ENCODE results near the gene LYZL6. TPM values are rescaled to one million over a fixed set of nuclear protein-coding genes. Genes with fewer than 3 reads are reported as not detected.
"Not testable (repeated sequence)": the region's sequence is repeated elsewhere in the genome, so short reads cannot be mapped to it uniquely, and the experiment has no call there.

LYZL6 gene
- total RNA-seq, 2 experiments from 2014 or later, result not detected

DNA sequence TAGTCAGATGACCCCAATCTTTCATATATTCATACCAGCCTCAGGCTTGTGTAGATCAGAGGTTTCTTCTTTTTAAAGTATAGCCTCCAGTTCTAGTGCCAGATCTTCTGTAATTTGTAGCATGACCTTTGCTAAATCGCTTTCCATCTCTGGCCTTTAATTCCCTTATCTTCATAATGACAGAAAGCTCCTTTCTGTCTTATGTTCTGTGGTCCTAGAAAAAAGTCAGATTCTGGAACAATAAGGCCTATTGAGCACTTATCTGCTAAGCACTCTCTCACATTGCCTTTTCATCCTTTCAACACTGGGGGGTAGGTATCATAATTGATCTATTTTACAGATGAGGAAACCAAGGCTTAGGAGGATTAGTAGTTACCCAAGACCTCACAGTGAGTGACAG lies 28.6 kb upstream of the LYZL6 start:
- no peak for ATAC-seq (ENCODE audit: low read depth)
- Mint-ChIP-seq H3K9me3 (no peaks in the 10 kb centered on the region), H3K27ac (no peak overlapping the region), H3K4me1 (peaks cover 2% of the 10 kb centered on the region), H3K27me3 (peaks cover 21% of the 10 kb centered on the region), H3K4me3 (no peak overlapping the region), H3K36me3 (no peaks in the 10 kb centered on the region)
- DNase-seq, result no peak
- POLR2A ChIA-PET, result no interaction called here

DNA sequence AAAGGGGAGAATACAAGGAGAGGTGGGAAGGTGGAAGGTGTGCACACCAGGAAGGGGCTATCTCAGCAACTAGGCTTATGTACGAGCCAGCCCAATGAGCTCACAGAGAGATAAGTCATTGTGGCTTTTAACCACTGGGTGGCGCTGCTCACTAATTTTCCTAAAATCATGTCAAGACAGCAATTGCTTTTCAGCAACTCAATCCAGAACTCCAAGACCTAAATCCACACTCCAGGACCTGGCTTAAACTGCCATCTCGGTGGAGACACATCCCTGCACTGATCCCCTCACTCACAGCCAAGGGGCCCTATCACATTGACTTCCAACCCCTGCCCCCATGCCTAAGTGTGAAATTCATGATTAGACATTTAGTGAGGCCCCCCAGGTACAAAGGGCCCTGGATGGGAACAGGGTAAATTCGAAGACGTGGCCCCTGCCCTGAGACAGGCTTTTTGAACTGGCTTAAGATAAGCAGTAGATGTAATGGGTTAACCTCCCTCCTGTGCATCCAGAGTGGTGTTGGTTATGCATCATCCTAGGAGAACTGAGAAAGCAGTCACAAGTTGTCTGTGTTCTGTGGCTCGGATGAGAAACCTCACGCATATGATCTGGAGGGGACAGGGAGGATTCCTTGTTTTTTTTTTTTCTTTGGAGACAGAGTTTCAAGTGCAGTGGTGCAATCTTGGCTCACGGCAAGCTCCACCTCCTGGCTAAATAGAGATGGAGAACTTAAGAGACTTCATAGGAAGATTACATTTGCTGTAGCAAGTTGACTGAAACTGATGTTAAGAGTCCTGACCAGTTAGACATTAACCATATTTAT lies 26.3 kb upstream of the LYZL6 start:
- Mint-ChIP-seq H3K27me3 (peaks cover 15% of the 10 kb centered on the region), H3K9me3 (no peaks in the 10 kb centered on the region), H3K36me3 (no peaks in the 10 kb centered on the region), H3K4me1 (peaks cover 2% of the 10 kb centered on the region), H3K27ac (no peak overlapping the region), H3K4me3 (no peak overlapping the region)
- POLR2A ChIA-PET, result interaction anchor here (0.9 kb wide), 1 partner anchor 9 kb away, joined by 3 read pairs; no protein-coding TSS in a partner anchor
- DNase-seq (peak; percentile 62), ATAC-seq (ENCODE audit: low read depth) (peak; percentile 63)

DNA sequence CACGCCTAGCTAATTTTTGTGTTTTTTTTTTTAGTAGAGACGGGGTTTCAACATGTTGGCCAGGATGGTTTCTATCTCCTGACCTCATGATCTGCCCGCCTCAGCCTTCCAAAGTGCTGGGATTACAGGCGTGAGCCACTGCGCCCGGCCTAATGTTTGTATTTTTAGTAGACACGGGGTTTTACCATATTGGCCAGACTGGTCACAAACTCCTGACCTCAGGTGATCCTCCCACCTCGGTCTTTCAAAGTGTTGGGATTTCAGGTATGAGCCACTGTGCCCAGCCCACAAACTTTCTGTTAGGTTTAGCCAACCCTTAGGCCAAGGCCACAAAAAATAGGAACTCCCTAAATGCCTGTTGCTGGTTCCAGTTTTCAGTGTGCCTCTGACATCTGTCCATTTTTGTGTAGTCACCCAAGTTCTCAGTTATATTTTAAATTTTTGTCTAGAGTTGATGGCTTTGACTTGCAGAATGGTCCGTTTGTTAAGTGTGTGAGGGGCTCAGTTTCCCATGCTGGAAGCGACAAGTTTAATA lies 25.1 kb upstream of the LYZL6 start:
- no peak overlapping the region for H3K4me3 Mint-ChIP-seq
- no peak for ATAC-seq (ENCODE audit: low read depth)

DNA sequence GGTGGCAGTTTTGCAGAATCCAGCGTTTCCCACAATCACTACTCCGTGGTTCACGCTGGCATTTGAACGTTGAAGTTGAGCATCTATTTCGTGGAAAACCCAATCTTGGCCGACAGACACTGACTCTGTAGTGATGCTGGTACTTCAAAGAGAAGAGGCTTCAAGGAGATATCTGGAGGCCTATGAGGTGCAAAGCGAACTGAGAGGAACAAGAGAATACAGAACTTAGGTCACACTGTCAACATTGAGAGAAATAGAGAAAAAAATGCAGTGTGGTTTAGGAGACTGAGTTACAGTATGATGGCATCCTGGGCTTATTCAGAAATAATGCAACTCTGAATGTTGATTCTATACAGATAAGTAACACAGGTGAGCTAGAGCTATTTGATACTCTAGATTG lies 21.8 kb upstream of the LYZL6 start:
- no peaks in the 10 kb centered on the region for H3K9me3 Mint-ChIP-seq
- POLR2A ChIA-PET, result no interaction called here
- no peak overlapping the region for H3K27ac Mint-ChIP-seq
- peaks cover 13% of the 10 kb centered on the region for H3K27me3 Mint-ChIP-seq
- no peak for ATAC-seq (ENCODE audit: low read depth)
- no peaks in the 10 kb centered on the region for H3K36me3 Mint-ChIP-seq
- DNase-seq, result no peak
- H3K4me1 Mint-ChIP-seq, result peaks cover 2% of the 10 kb centered on the region
- H3K4me3 Mint-ChIP-seq, result no peak overlapping the region

More for the DNA sequence above, 25.1 kb upstream of the LYZL6 start:
- Mint-ChIP-seq H3K36me3 (no peaks in the 10 kb centered on the region), H3K9me3 (no peaks in the 10 kb centered on the region), H3K27me3 (peaks cover 18% of the 10 kb centered on the region), H3K4me1 (peaks cover 2% of the 10 kb centered on the region), H3K27ac (no peak overlapping the region)
- POLR2A ChIA-PET, result no interaction called here
- no peak for DNase-seq

DNA sequence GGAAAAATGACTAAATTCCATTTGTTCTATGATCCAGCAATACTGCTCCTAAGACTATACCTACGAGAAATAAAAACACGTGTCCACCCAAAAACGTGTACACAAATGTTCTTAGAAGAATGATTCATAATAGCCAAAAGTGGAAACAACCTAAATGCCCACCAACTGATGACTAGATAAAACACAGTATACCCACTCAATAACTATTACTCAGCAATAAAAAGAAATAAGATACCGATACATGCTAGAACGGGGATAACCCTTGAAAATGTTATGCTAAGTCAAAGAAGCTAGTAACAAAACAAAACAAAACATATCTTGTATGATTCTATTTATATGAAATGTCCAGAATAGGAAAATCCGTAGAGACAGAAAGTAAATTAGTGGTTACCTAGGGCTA lies 20.1 kb upstream of the LYZL6 start:
- H3K36me3 Mint-ChIP-seq, result no peaks in the 10 kb centered on the region
- H3K4me3 Mint-ChIP-seq, result no peak overlapping the region
- DNase-seq (no peak), ATAC-seq (ENCODE audit: low read depth) (no peak)
- no peak overlapping the region for H3K27ac Mint-ChIP-seq
- H3K4me1 Mint-ChIP-seq, result no peaks in the 10 kb centered on the region
- H3K27me3 Mint-ChIP-seq, result peaks cover 15% of the 10 kb centered on the region
- POLR2A ChIA-PET, result no interaction called here
- H3K9me3 Mint-ChIP-seq, result no peaks in the 10 kb centered on the region

DNA sequence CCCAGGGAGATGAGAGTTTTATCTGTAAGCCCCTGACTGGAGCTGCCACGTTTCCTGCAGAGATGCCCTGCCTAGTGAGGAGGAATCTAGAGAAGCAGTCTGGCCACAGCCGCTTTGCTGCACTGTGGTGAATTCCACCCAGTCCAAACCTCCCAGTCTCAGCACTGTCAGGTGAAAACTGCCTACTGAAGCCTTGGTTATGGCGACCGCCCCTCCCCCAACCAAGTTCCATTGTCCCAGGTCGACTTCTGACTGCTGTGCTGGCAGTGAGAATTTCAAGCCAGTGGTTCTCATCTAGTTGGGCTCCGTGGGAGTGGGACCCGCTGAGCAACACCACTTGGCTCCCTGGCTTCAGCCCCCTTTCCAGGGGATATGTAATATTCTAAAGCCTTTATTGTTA lies 10.2 kb upstream of the LYZL6 start:
- Mint-ChIP-seq H3K4me3 (no peak overlapping the region), H3K27me3 (peaks cover 39% of the 10 kb centered on the region), H3K4me1 (no peaks in the 10 kb centered on the region), H3K9me3 (no peaks in the 10 kb centered on the region), H3K27ac (no peak overlapping the region), H3K36me3 (peaks cover 1% of the 10 kb centered on the region)
- POLR2A ChIA-PET, result no interaction called here
- no peak for DNase-seq
- ATAC-seq (ENCODE audit: low read depth), result no peak

DNA sequence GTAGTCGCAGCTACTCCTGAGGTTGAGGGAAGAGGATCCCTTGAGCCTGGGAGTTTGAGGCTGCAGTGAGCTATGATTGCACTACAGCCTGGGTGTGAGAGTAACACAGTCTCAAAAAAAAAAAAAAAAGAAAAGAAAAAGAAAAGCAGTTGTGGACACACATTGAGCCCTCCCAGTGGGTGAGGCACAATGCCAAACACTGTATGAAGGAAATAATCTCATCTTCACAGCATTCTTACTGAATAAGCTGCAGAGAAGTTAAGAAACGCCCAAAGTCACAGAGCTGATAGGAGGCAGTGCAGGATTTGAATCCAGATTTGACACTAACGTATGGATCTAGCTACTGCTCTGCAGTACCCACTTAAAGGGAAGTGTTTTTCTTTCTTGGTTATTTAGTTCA lies 5.9 kb upstream of the LYZL6 start:
- DNase-seq (no peak), ATAC-seq (ENCODE audit: low read depth) (no peak)
- Mint-ChIP-seq H3K4me3 (no peak overlapping the region), H3K4me1 (peaks cover 3% of the 10 kb centered on the region), H3K27ac (no peak overlapping the region), H3K36me3 (peaks cover 1% of the 10 kb centered on the region), H3K27me3 (peaks cover 18% of the 10 kb centered on the region), H3K9me3 (no peaks in the 10 kb centered on the region)
- POLR2A ChIA-PET, result interaction anchor here (0.7 kb wide), 2 partner anchors 30 to 85 kb away, joined by 3 read pairs; no protein-coding TSS in a partner anchor

DNA sequence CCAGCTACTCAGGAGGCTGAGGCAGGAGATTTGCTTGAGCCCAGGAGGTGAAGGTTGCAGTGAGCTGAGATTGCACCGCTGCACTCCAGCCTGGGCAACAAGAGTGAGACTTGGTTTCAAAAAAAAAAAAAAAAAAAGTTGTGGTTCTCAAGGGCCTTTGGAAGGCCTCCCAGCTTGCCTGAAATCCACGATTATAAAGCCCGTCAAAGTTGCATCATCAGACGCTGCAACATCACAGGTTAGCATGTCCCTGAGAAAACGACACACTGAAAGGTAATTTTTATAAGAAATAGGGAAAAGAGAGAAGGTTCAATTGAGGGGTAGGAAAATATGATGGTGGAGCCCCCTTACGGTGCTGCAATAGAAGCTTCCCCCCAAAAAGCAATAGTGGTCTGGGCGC lies 4.6 kb upstream of the LYZL6 start:
- POLR2A ChIA-PET, result no interaction called here
- peaks cover 1% of the 10 kb centered on the region for H3K36me3 Mint-ChIP-seq
- H3K27me3 Mint-ChIP-seq, result peaks cover 11% of the 10 kb centered on the region
- no peak overlapping the region for H3K27ac Mint-ChIP-seq
- H3K9me3 Mint-ChIP-seq, result no peaks in the 10 kb centered on the region
- no peak for DNase-seq
- H3K4me3 Mint-ChIP-seq, result no peak overlapping the region
- ATAC-seq (ENCODE audit: low read depth), result no peak
- peaks cover 5% of the 10 kb centered on the region for H3K4me1 Mint-ChIP-seq

DNA sequence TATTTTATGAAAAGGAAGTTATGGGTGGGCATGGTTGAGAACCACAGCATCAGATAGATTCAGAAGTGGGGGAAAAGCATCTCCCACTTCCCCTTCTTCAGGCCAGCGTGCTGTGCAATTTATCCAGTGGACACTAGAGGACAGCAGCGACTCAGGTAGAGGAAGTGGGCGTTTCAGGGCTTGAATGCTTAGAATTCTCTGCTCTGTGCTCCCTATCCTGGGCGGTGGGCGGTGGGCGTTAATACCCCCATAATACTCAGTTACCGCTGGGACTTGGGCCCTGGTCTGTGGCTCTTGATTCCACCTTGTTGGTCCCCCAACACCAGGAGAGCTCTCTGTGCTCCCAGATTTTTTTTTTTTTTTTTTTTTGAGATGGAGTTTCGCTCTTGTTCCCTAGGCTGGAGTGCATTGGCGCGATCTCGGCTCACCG lies 3.7 kb upstream of the LYZL6 start:
- H3K4me1 Mint-ChIP-seq, result peaks cover 10% of the 10 kb centered on the region
- POLR2A ChIA-PET, result no interaction called here
- peaks cover 9% of the 10 kb centered on the region for H3K27me3 Mint-ChIP-seq
- ATAC-seq (ENCODE audit: low read depth) (peak; percentile 78), DNase-seq (peak; percentile 51)
- H3K36me3 Mint-ChIP-seq, result no peaks in the 10 kb centered on the region
- H3K27ac Mint-ChIP-seq, result no peak overlapping the region
- peak overlapping the region; percentile 16 for H3K4me3 Mint-ChIP-seq
- no peaks in the 10 kb centered on the region for H3K9me3 Mint-ChIP-seq

DNA sequence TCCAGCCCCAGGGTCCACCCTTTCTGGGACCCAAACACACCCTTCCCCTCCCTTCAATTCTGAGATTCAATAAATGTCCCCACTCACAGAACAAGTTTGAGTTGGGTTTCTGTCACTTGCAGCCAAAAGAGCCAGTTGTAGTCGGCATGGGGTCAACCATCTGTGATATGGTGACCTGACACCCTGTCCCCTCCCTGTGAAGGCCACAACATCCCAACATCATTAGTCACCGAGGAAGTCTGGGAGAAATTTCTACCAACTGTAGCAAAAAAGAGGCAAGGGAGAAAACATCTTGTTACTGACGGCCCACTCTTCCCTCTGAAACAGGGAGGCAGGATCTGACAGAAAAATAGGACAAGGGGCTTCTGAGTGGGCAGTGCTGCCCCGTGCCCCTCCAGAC lies 638 bp upstream of the LYZL6 start:
- H3K4me3 Mint-ChIP-seq, result no peak overlapping the region
- H3K36me3 Mint-ChIP-seq, result no peaks in the 10 kb centered on the region
- POLR2A ChIA-PET, result no interaction called here
- DNase-seq (no peak), ATAC-seq (ENCODE audit: low read depth) (no peak)
- peaks cover 5% of the 10 kb centered on the region for H3K27me3 Mint-ChIP-seq
- H3K27ac Mint-ChIP-seq, result no peak overlapping the region
- peaks cover 10% of the 10 kb centered on the region for H3K4me1 Mint-ChIP-seq
- no peaks in the 10 kb centered on the region for H3K9me3 Mint-ChIP-seq

DNA sequence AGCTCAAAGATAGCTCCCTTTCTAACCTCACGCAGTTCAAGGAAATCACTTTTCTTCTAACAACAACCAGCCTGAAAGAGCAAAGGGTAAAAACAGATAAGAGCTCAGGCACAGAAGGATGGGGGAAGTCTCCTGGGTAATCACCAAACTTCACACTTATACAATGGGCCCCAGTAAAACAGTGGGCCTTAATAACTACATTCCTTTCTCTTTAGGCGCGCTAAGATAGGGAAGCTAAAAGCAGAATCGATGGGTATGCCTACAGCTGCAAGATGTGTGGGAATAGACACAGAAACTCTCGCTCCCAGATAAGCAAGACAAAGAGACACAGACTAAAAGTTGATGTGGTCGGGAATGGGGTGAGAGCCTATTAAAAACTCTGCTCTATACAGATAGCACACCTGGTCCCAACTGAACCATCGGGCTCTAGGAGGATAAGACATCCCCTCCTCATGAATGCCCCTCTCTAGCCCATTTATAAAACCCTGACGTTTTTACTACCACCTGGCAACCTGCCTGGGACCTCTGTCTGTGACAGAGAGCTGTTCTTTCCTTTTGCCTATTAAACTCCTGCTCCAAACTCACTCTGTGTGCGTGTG lies 826 bp downstream of the LYZL6 start:
- Mint-ChIP-seq H3K36me3 (peaks cover 4% of the 10 kb centered on the region), H3K27ac (peak overlapping the region; percentile 38), H3K4me1 (peaks cover 11% of the 10 kb centered on the region), H3K9me3 (peaks cover 3% of the 10 kb centered on the region), H3K27me3 (peaks cover 5% of the 10 kb centered on the region), H3K4me3 (no peak overlapping the region)
- ATAC-seq (ENCODE audit: low read depth), result no peak
- DNase-seq, result no peak
- POLR2A ChIA-PET, result no interaction called here

DNA sequence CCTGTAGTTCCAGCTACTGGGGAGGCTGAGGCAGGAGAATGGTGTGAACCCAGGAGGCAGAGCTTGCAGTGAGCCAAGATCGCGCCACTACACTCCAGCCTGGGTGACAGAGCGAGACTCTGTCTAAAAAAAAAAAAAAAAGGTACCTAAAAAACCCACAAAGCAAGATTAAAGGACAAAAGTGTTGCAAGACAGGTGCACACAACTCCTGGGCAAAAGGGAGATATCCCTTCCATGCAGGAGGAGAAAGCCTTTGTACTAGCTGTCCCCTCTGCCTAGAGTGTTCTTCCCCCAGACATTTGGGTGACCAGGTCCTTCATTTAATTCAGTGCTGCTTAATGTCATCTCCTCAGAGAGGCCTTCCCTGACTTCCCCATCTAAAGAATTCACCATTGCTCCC lies 5.0 kb downstream of the LYZL6 start:
- POLR2A ChIA-PET, result interaction anchor here (0.7 kb wide), 2 partner anchors 106 to 115 kb away, joined by 4 read pairs; no protein-coding TSS in a partner anchor
- H3K27me3 Mint-ChIP-seq; ATAC-seq (ENCODE audit: low read depth); DNase-seq; H3K27ac Mint-ChIP-seq; H3K4me1 Mint-ChIP-seq; H3K36me3 Mint-ChIP-seq; H3K9me3 Mint-ChIP-seq; H3K4me3 Mint-ChIP-seq: not testable (repeated sequence)

DNA sequence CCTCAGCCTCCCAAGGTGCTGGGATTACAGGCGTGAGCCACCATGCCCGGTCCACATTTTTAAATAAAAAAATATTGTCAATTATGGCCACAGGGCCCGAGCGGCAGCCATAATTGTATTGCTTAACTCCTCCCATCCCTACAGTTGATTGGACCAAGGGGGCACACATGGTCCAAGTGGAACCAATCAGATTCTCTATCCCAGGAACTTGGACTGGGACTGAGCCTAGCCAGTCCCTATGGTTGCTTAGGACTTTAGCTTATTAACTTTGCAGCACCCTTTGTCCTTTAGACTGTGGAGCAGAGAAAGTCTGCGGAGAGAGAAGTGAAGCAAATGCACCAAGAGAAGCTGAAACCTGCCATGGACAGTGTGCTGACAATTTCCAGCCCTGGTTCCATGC lies 7.5 kb downstream of the LYZL6 start:
- Mint-ChIP-seq H3K27ac (no peak overlapping the region), H3K27me3 (peaks cover 2% of the 10 kb centered on the region), H3K9me3 (peaks cover 3% of the 10 kb centered on the region), H3K4me1 (peaks cover 6% of the 10 kb centered on the region), H3K4me3 (no peak overlapping the region), H3K36me3 (peaks cover 4% of the 10 kb centered on the region)
- ATAC-seq (ENCODE audit: low read depth), result no peak
- no peak for DNase-seq
- POLR2A ChIA-PET, result no interaction called here

DNA sequence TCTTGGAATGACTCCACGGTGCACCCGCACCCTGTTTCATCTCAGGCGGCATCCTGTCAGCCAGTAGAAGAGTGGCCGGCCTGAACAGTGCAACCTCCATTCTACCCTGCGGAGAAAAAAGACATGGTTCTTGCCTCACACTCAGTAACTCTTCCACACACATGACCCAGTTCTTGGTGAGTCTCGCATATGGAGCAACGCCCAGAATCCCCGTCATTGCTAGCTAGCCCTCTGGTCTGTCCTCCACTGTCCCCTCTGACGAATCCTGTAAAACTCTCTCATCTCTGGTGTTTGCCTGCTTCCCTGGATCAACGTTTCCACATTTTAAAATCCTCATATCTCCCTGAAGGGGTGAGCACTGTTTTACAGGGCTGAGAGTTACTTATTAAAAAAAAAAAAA lies 8.8 kb downstream of the LYZL6 start:
- ATAC-seq (ENCODE audit: low read depth) (no peak), DNase-seq (no peak)
- H3K4me1 Mint-ChIP-seq, result peaks cover 14% of the 10 kb centered on the region
- peaks cover 2% of the 10 kb centered on the region for H3K27me3 Mint-ChIP-seq
- H3K9me3 Mint-ChIP-seq, result peaks cover 3% of the 10 kb centered on the region
- no peak overlapping the region for H3K4me3 Mint-ChIP-seq
- no peak overlapping the region for H3K27ac Mint-ChIP-seq
- POLR2A ChIA-PET, result no interaction called here
- H3K36me3 Mint-ChIP-seq, result peaks cover 5% of the 10 kb centered on the region
